NCI-H1105 (cell line): Measurements from ENCODE around the gene SEL1L.
"Not testable (repeated sequence)": the region's sequence is repeated elsewhere in the genome, so short reads cannot be mapped to it uniquely, and the experiment has no call there.

ENCODE experiments used
- DNase-seq: peaks from one replicate; lab custom pipeline; 2025; lab: John Stamatoyannopoulos, UW

SEL1L gene

GRCh38 chr14:81525129-81525528 lies 8.5 kb downstream of the SEL1L start:
- no peak for DNase-seq

GRCh38 chr14:81523616-81524015 lies 10.0 kb downstream of the SEL1L start:
- DNase-seq = no peak

GRCh38 chr14:81523016-81523415 lies 10.6 kb downstream of the SEL1L start:
- no peak for DNase-seq

GRCh38 chr14:81521356-81521755 lies 12.3 kb downstream of the SEL1L start:
- DNase-seq = no peak

- no peak for DNase-seq
Observed at GRCh38 chr14:81519200-81520011, 14.2 kb downstream of the SEL1L start.

GRCh38 chr14:81517798-81518398 lies 15.8 kb downstream of the SEL1L start:
- DNase-seq = no peak

GRCh38 chr14:81516986-81517797 lies 16.5 kb downstream of the SEL1L start:
- no peak for DNase-seq

GRCh38 chr14:81515927-81516326 lies 17.7 kb downstream of the SEL1L start:
- DNase-seq = not testable (repeated sequence)

GRCh38 chr14:81512826-81513225 lies 20.8 kb downstream of the SEL1L start:
- DNase-seq = not testable (repeated sequence)

- no peak for DNase-seq
Observed at GRCh38 chr14:81511111-81511904, 22.3 kb downstream of the SEL1L start.

- no peak for DNase-seq
Observed at GRCh38 chr14:81509838-81510452, 23.7 kb downstream of the SEL1L start.

GRCh38 chr14:81509321-81509720 lies 24.3 kb downstream of the SEL1L start:
- DNase-seq = no peak

- no peak for DNase-seq
Observed at GRCh38 chr14:81506487-81506886, 27.2 kb downstream of the SEL1L start.

GRCh38 chr14:81504864-81505263 lies 28.8 kb downstream of the SEL1L start:
- no peak for DNase-seq

GRCh38 chr14:81485781-81486180 lies 47.9 kb downstream of the SEL1L start:
- no peak for DNase-seq

GRCh38 chr14:81485372-81485771 lies 48.3 kb downstream of the SEL1L start:
- DNase-seq = no peak

GRCh38 chr14:81484120-81484519 lies 49.5 kb downstream of the SEL1L start:
- no peak for DNase-seq

- no peak for DNase-seq
Observed at GRCh38 chr14:81480741-81481140, 52.9 kb downstream of the SEL1L start.

- DNase-seq = no peak
Observed at GRCh38 chr14:81478446-81478845, 55.2 kb downstream of the SEL1L start.

- no peak for DNase-seq
Observed at GRCh38 chr14:81476816-81477215, 56.8 kb downstream of the SEL1L start.

GRCh38 chr14:81474685-81475324 lies 58.8 kb downstream of the SEL1L start:
- DNase-seq = no peak
